IPS-18c (cell line): ENCODE measurements around the gene ACSS2.

Experiments
- H3K4me3 ChIP-seq: 2 replicates; pipeline ENCODE4 v1.7.0; 2013; ENCODE audit warnings: low read depth, mild to moderate bottlenecking, low read length, moderate library complexity; ENCODE audit not compliant: insufficient read depth
- H3K9me3 ChIP-seq: one replicate; pipeline ENCODE4 v1.6.1; 2013; ENCODE audit warnings: mild to moderate bottlenecking, low read length, moderate library complexity; ENCODE audit not compliant: control insufficient read depth, insufficient read depth

The ACSS2 gene

GRCh38 chr20:34954904-34955230, 78.5 kb downstream of the ACSS2 start:
- Histone ChIP-seq H3K9me3 (no peaks in the 10 kb centered on the region), H3K4me3 (peak overlapping the region; percentile 75)

- Histone ChIP-seq H3K9me3 (no peaks in the 10 kb centered on the region), H3K4me3 (peak within 1 kb of the TSS; percentile 75)
These were observed 79.0 kb downstream of the ACSS2 start, which contains the start of the genes GSS and MYH7B for GRCh38 chr20:34955231-34956040. Gene GSS, minus strand, starts transcription at chr20:34955806. Its CDS starts 3,954 bp downstream, at chr20:34951852. Gene MYH7B, plus strand, starts transcription at chr20:34955868. Its CDS starts 22,138 bp downstream, at chr20:34978006.

GRCh38 chr20:34956041-34956458, 79.6 kb downstream of the ACSS2 start:
- no peaks in the 10 kb centered on the region for H3K9me3 ChIP-seq
- H3K4me3 ChIP-seq: peak overlapping the region; percentile 25; the same call in 1 of the 2 replicates

DNA sequence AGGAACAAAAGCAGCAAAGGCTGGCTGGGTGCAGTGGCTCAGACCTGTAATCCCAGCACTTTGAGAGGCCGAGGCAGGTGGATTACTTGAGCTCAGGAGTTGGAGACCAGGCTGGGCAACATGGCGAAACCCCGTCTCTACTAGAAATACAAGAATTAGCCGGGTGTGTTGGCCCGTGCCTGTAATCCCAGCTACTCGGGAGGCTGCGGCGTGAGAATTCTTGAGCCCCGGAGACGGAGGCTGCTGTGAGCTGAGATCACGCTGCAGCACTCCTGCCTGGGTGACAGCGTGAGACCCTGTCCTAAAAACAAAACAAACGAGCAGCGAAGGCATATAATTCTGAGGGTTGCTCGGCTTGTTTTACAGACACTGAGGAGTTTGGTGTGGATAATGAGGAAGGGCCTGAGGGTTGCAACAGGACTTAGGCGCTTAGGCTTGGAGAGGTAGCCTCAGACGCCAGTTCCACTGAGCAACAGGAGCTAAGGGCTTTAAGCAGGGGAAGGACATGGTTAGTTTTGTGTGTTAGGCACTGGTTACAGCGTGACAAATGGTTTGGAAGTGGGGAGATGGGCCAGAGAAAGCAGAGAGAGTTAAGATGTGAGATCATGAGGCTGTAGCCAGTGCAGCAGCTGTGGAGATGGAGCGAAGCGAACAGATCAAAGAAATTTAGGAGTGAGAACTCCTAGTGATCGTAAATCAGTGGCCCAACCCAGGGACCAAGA, 80.5 kb downstream of the ACSS2 start:
- H3K9me3 ChIP-seq: no peaks in the 10 kb centered on the region

DNA sequence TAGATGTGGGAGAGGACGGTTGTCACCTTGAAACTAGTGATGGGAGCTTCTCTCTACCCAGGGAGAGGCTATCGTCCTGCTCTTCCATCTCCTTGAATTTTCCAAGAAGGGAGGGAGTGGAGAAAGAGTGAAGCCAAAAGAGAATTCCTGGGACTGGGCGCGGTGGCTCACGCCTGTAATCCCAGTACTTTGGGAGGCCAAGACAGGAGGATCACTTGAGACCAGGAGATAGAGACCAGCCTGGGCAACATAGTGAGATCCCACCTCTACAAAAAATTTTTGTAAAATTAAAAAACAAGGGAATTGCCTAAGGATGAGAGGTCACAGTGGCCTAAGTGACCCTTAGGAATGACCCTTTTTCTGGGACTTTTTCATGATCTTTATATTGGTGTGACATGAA, 88.1 kb downstream of the ACSS2 start:
- Histone ChIP-seq H3K9me3 (no peaks in the 10 kb centered on the region), H3K4me3 (no peak overlapping the region)

More for the DNA sequence above, 80.5 kb downstream of the ACSS2 start:
- no peak overlapping the region for H3K4me3 ChIP-seq

- no peaks in the 10 kb centered on the region for H3K9me3 ChIP-seq
- no peak overlapping the region for H3K4me3 ChIP-seq
These were observed 88.6 kb downstream of the ACSS2 start for GRCh38 chr20:34965051-34965450.

DNA sequence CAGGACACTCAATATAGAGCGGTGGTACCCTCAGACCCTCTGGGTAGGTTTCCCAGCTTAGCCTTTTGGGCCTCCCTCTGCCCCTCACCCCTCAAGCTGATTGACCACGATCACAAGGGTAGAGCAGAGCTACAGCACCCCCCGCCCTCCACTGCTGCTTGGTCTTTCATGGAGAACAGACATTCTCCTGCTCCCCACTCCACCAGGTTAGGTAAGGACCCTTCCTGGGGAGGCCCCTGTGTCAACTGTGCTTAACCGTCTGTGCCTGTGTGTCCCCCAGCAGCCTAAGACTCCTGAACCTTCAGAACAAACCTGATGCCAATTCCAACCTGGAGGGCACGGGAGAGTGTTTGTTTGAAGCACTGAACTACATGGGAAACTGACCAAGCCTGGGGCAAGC, 91.0 kb downstream of the ACSS2 start:
- peaks cover 2% of the 10 kb centered on the region for H3K9me3 ChIP-seq
- H3K4me3 ChIP-seq: no peak overlapping the region

DNA sequence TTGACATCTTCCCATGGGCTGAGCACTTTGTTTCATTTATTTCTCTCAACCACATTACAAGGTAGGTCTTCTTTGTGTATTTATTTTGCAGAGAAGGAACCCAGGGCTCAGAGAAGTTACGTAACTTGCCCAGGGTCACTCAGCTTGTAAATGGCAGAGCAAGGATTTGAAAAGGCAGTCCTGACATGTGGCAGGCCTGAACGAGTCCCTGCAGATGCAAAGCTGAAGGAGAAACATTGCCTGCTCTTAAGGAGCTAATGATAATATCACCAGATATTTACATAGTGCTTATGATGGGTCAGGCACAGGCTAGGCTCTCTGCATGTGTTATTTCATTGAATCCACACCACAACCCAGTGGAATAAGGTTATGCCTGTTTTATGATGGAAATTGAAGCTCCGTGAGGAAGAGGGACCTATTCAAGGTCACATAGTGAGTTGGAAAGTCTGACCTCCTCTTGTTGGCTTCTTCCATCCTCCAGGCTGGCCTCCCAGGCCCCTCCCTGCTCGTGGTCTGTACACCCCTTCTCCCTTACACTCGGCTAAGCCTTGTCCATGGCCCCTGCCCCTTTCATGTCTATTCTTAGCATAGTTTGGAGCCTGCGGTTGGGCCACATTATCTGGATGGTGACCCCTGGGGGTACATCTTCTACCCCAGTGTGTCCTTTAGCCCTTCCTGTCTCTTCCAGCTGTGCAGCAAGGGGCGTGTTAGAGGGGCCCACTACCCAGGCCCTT, 91.8 kb downstream of the ACSS2 start:
- no peak overlapping the region for H3K4me3 ChIP-seq
- peaks cover 2% of the 10 kb centered on the region for H3K9me3 ChIP-seq

DNA sequence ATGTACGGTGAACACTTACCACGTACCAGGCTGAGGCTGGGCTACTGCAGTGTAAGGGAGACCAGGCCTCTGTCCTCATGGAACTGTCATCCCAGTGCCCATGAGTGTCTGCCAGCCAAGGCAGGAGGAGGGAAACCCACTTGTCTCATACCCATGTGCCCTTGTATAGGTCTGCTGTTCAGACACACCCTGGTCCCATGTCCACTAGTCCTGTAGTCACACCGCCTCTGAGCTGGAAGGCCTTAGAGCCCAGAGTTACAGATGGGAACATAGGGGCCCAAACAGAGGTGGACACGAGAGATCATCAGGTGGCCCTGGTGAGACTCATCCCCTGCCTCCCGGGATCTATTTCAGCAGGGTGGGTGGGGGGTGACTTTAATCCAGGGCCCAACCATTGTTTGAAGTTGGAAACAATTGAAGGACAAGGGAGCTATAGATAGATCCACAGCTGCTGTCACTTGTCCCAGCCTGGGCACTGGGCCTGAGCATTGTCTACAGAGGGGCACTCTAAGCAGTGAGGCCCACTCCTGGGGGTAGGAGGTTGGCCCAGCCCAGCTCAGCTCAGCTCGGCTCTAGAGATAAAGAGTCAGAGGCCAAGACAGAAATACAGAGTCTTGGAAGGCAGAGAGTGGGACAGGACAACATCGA, 93.9 kb downstream of the ACSS2 start:
- no peak overlapping the region for H3K4me3 ChIP-seq
- peaks cover 2% of the 10 kb centered on the region for H3K9me3 ChIP-seq

DNA sequence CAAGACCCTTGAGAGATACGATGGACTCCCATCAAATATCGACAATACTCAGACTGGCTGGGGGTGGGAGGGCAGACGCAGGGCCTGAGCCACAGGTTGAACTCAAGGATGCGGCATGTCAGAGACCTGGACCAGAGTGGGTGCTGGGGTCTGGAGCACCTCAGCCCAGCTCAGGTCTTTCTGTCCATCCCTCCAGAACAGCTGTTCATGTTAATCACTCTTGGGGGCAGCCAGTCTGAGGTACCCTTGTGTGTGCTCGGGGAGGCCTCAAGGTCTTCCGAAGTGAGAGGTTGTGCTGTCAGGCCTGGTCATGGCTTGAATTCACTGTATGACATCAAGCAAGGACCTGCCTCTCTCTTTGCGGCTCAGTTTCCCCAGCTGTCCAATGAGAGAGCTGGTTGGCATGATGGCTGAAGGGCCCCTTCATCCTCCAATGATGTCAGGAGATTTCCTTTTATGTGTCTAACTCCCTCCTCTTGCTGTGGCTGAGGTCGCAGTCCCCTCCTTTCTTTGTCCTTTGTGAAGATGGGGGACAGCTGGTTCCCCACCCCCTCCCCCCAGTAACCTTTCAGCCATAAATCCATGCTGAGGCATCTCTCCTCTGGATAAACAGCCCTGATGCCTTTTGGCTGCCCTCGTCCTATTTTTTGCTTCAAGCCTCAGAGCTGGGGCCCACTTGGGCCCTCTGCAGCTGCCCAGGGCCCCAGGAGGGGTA, 94.6 kb downstream of the ACSS2 start:
- no peak overlapping the region for H3K4me3 ChIP-seq

GRCh38 chr20:34971561-34972235, 95.3 kb downstream of the ACSS2 start:
- Histone ChIP-seq H3K4me3 (no peak overlapping the region), H3K9me3 (peaks cover 2% of the 10 kb centered on the region)

More for the DNA sequence above, 94.6 kb downstream of the ACSS2 start:
- H3K9me3 ChIP-seq: peaks cover 2% of the 10 kb centered on the region

- H3K9me3 ChIP-seq: peaks cover 2% of the 10 kb centered on the region
- no peak overlapping the region for H3K4me3 ChIP-seq
These were observed 97.8 kb downstream of the ACSS2 start for GRCh38 chr20:34974246-34974645.

DNA sequence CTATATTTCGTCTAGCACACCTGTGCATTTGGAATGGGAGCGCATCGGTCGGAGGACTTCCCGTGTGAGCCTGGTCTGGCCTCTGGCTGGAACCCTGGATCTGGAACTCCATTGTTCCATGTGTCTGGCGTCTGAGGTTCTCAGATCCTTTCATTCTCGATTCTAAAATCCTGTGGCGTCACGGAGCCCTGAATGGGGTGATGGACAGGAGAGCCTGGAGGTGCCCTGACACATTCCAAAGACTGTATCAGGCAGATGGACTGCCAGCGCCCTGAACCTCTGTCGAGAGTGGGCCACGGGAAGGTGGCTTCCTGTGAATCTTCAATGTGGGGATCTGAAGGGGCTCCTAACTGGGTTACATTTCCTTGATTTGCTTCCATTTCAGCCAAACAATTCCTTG, 99.9 kb downstream of the ACSS2 start:
- Histone ChIP-seq H3K9me3 (no peaks in the 10 kb centered on the region), H3K4me3 (no peak overlapping the region)
